B cell (primary cell): ENCODE results near the gene ECE1. TPM values are rescaled to one million over a fixed set of nuclear protein-coding genes. Genes with fewer than 3 reads are reported as not detected.

Source experiments
- ATAC-seq: fragments of 200-7000 bp; cut with Tn5 transposase; one replicate; pipeline ENCODE4 v1.10.0; 2021; ENCODE audit warnings: low read depth, mild to moderate bottlenecking, moderate number of reproducible peaks, moderate library complexity
- CTCF ChIA-PET: fragments of 350-600 bp; sonication (Branson Sonifier 250); formaldehyde crosslinking; loops from one replicate; lab custom pipeline; 2021; ENCODE audit warnings: antibody characterized with exemption, inconsistent platforms; lab: Charles Lee
- POLR2A ChIA-PET: fragments of 350-600 bp; sonication (Branson Sonifier 250); formaldehyde crosslinking; loops from one replicate; lab custom pipeline; 2021; ENCODE audit warnings: antibody characterized with exemption; lab: Charles Lee
- DNase-seq: peaks from one replicate; pipeline ENCODE4 v3.0.0; 2013
- H2AFZ ChIP-seq: 2 replicates; pipeline ENCODE4 v1.6.1; 2012; ENCODE audit warnings: mild to moderate bottlenecking, low read depth, low read length; ENCODE audit not compliant: insufficient read depth, poor library complexity, severe bottlenecking
- H3K27ac ChIP-seq, 2 donors: 1 replicate in 1 of 2; 2 replicates in 1 of 2; pipeline ENCODE4 v1.5.1; 2012 to 2013; ENCODE audit warnings: low read length in 2 of 2, mild to moderate bottlenecking in 2 of 2, moderate library complexity in 1 of 2
- H3K27me3 ChIP-seq, 4 experiments: fragments of 200-600 bp in 1 of 4; sonication (generic) in 1 of 4; replicated peaks in 1 of 4; 1 replicate in 2 of 4; 2 replicates in 2 of 4; pipeline versions ENCODE4 v1.6.1 to v1.7.0; 2013 to 2016; ENCODE audit warnings: low read length in 3 of 4, mild to moderate bottlenecking in 2 of 4, mixed read lengths in 1 of 4, moderate library complexity in 1 of 4; ENCODE audit not compliant: insufficient read depth in 4 of 4, control insufficient read depth in 3 of 4; ENCODE audit errors: control extremely low read depth in 1 of 4
- H3K36me3 ChIP-seq, 2 experiments: replicated peaks in 1 of 2; 1 replicate in 1 of 2; 2 replicates in 1 of 2; pipeline versions ENCODE4 v1.6.1 to v1.7.1; 2013; ENCODE audit warnings: low read length in 1 of 2; ENCODE audit not compliant: insufficient read depth in 2 of 2, control insufficient read depth in 1 of 2; ENCODE audit errors: control extremely low read depth in 1 of 2, extremely low read depth in 1 of 2
- H3K4me1 ChIP-seq, 2 donors: fragments of 200-600 bp in 1 of 2; sonication (generic) in 1 of 2; 1 replicate in 1 of 2; 2 replicates in 1 of 2; pipeline versions ENCODE4 v1.5.1 to v1.6.1; 2013 to 2017; ENCODE audit warnings: low read length in 2 of 2; ENCODE audit not compliant: control insufficient read depth in 2 of 2, insufficient read depth in 2 of 2
- H3K4me2 ChIP-seq: replicated peaks from 2 replicates; pipeline ENCODE3; 2012; ENCODE audit warnings: mild to moderate bottlenecking, low read depth, low read length; ENCODE audit not compliant: poor library complexity, severe bottlenecking
- H3K4me3 ChIP-seq, 5 experiments: fragments of 200-600 bp in 1 of 5; sonication (generic) in 1 of 5; 1 replicate in 3 of 5; 2 replicates in 2 of 5; pipeline versions ENCODE4 v1.5.1 to v1.7.0; 2011 to 2016; ENCODE audit warnings: low read length in 4 of 5, mild to moderate bottlenecking in 4 of 5, low read depth in 2 of 5, control low read depth in 1 of 5, moderate library complexity in 1 of 5; ENCODE audit not compliant: insufficient read depth in 1 of 5; ENCODE audit errors: control extremely low read depth in 1 of 5, extremely low read depth in 1 of 5
- H3K79me2 ChIP-seq: fragments of 200-600 bp; sonication (generic); one replicate; pipeline ENCODE4 v1.6.0; 2016; ENCODE audit warnings: low read length; ENCODE audit not compliant: control insufficient read depth, insufficient read depth
- H3K9ac ChIP-seq: fragments of 200-600 bp; sonication (generic); 2 replicates; pipeline ENCODE4 v1.6.1; 2017; ENCODE audit warnings: mild to moderate bottlenecking, low read length, moderate library complexity
- H3K9me3 ChIP-seq, 3 donors: one replicate each; pipeline versions ENCODE4 v1.6.1 to v1.7.1; 2013; ENCODE audit warnings: low read length in 2 of 3; ENCODE audit not compliant: control insufficient read depth in 2 of 3, insufficient read depth in 1 of 3; ENCODE audit errors: control extremely low read depth in 1 of 3
- H4K20me1 ChIP-seq: 2 replicates; pipeline ENCODE4 v1.6.0; 2012; ENCODE audit warnings: mild to moderate bottlenecking, low read length; ENCODE audit not compliant: insufficient read depth, control insufficient read depth, poor library complexity, severe bottlenecking
- H3K27ac Mint-ChIP-seq: one replicate; pipeline ENCODE4 v1.8.0; 2021; ENCODE audit warnings: mixed read lengths
- H3K27me3 Mint-ChIP-seq: one replicate; pipeline ENCODE4 v1.8.0; 2021; ENCODE audit warnings: mixed read lengths
- H3K4me1 Mint-ChIP-seq: one replicate; pipeline ENCODE4 v1.8.0; 2021; ENCODE audit warnings: mixed read lengths
- H3K4me3 Mint-ChIP-seq: one replicate; pipeline ENCODE4 v1.8.0; 2021; ENCODE audit warnings: mixed read lengths
- H3K9me3 Mint-ChIP-seq: one replicate; pipeline ENCODE4 v1.8.0; 2022; ENCODE audit warnings: mixed read lengths; ENCODE audit not compliant: insufficient read depth
- CTCF ChIP-seq: fragments of 200-600 bp; IDR thresholded peaks from one replicate; pipeline ENCODE4 v1.8.0; 2022; ENCODE audit warnings: antibody characterized with exemption, mild to moderate bottlenecking
- EZH2 ChIP-seq: IDR thresholded peaks from 2 replicates; pipeline ENCODE4 v1.6.1; 2012; ENCODE audit warnings: borderline replicate concordance, low read depth, mild to moderate bottlenecking, moderate library complexity, low read length; ENCODE audit not compliant: insufficient read depth, poor library complexity, severe bottlenecking
- WGBS: methylation state at CpG from one replicate; pipeline ENCODE4 v1.1.5; 2013; ENCODE audit warnings: missing lambda C conversion rate; ENCODE audit not compliant: insufficient coverage; 5-methylcytosine and 5-hydroxymethylcytosine counted together
- intact Hi-C: fragments of 100-400 bp; cut with micrococcal nuclease; formaldehyde crosslinking; loops from one replicate; pipeline ENCODE4 v1.10.0; 2022
- polyA plus RNA-seq: library from polyadenylated mRNA; depleted of rRNA; stranded (reverse); fragments of >200 nt; gene quantifications from 2 replicates; pipeline ENCODE4 v1.2.3, GENCODE V29; 2012
- total RNA-seq, 2 donors: library from RNA; stranded (reverse); fragments of 120-200 nt in 1 of 2; gene quantifications; 1 replicate in 1 of 2; 2 replicates in 1 of 2; pipeline versions ENCODE4 v1.2.3 to v1.2.4, GENCODE V29; 2013 to 2022

The ECE1 gene
- total and polyA plus RNA-seq, 2 donors (not counting 1 experiment from before 2014, with no cell fraction given) = 46.7 to 133 TPM

GRCh38 chr1:21244986-21245687 lies 45.1 kb downstream of the ECE1 start:
- Histone ChIP-seq H3K9me3 (no peaks in the 10 kb centered on the region), H3K27ac (no peak overlapping the region), H3K4me1 (no peaks in the 10 kb centered on the region), H3K4me3 (no peak overlapping the region), H3K4me2 (no peak overlapping the region), H3K36me3 (peaks cover 3 to 84% of the 10 kb centered on the region in 2 experiments), H3K79me2 (no peaks in the 10 kb centered on the region), H3K27me3 (no peaks in the 10 kb centered on the region), H2AFZ (no peak overlapping the region), H4K20me1 (peaks cover 6% of the 10 kb centered on the region), H3K9ac (no peak overlapping the region)
- H3K9me3 Mint-ChIP-seq = peaks cover 3% of the 10 kb centered on the region
- ATAC-seq = no peak
- 89% methylated on average over 10 of the region's 11 CpGs for WGBS
- TF ChIP-seq CTCF = peak; percentile 49
- no peak for TF ChIP-seq EZH2
- POLR2A ChIA-PET = no interaction called here
- intact Hi-C loops = no loop called here
- no peak overlapping the region for H3K27ac Mint-ChIP-seq
- H3K27me3 Mint-ChIP-seq = no peaks in the 10 kb centered on the region
- CTCF ChIA-PET = interaction anchor here (0.6 to 5.0 kb wide), 9 partner anchors 8 to 731 kb away, joined by 3 to 38 read pairs (median 6); no protein-coding TSS in a partner anchor
- no peaks in the 10 kb centered on the region for H3K4me1 Mint-ChIP-seq
- no peak for DNase-seq
- no peak overlapping the region for H3K4me3 Mint-ChIP-seq

DNA sequence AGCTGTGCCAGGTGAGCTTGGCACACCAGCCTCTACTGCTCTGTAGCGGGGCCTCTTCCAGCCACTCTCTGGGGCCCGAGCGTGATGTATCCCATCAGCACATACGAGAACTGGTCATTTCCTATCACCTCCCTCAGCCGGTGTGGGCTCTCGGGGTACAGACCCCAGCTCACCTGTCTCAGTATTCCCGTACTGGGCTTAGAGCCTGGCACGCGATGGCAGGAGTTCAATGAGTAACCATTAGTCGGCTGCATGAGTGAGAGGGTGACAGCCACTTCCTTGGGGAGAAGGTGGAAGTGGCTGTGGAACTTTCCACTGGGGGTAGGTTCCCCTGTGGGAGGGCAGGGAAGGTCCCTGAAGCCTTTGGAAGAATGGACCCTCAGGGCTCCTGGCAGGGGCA lies 46.1 kb downstream of the ECE1 start:
- H3K4me1 ChIP-seq = no peaks in the 10 kb centered on the region
- WGBS = 97% methylated on average over 10 of the region's 10 CpGs
- no peak overlapping the region for H3K27ac ChIP-seq
- ATAC-seq (no peak), DNase-seq (no peak)
- CTCF ChIA-PET = interaction anchor here (1.1 to 5.0 kb wide), 4 partner anchors 11 to 128 kb away, joined by 5 to 38 read pairs (median 31); no protein-coding TSS in a partner anchor
- POLR2A ChIA-PET = no interaction called here
- no peaks in the 10 kb centered on the region for H3K27me3 Mint-ChIP-seq
- no peak overlapping the region for H3K27ac Mint-ChIP-seq
- no peak for TF ChIP-seq CTCF
- TF ChIP-seq EZH2 = no peak
- no peak overlapping the region for H3K4me3 Mint-ChIP-seq
- no peaks in the 10 kb centered on the region for H3K27me3 ChIP-seq
- H3K9me3 ChIP-seq = no peaks in the 10 kb centered on the region
- no peak overlapping the region for H3K4me2 ChIP-seq
- H3K9ac ChIP-seq = no peak overlapping the region
- intact Hi-C loops = no loop called here
- no peak overlapping the region for H2AFZ ChIP-seq
- no peaks in the 10 kb centered on the region for H3K4me1 Mint-ChIP-seq
- H3K9me3 Mint-ChIP-seq = peaks cover 3% of the 10 kb centered on the region
- H4K20me1 ChIP-seq = peaks cover 6% of the 10 kb centered on the region
- peaks cover 3 to 81% of the 10 kb centered on the region in 2 experiments for H3K36me3 ChIP-seq
- H3K4me3 ChIP-seq = no peak overlapping the region
- H3K79me2 ChIP-seq = no peaks in the 10 kb centered on the region
